Endometrial microvascular endothelial cells (primary cell): ENCODE data around the gene GPC5. TPM values are rescaled to one million over a fixed set of nuclear protein-coding genes. Genes with fewer than 3 reads are reported as not detected.

Source experiments
- in situ Hi-C: cut with HindIII; loops from 2 replicates; pipeline ENCODE4 v1.10.0; 2017; ENCODE audit warnings: low sequenced_read_pairs, low pct_unique_long_range_greater_than_20kb; ENCODE audit errors: inconsistent ontology term
- total RNA-seq: library from RNA; depleted of rRNA; stranded (reverse); fragments of >200 nt; gene quantifications from one replicate; pipeline ENCODE4 v1.2.3, GENCODE V29; 2015; ENCODE audit errors: inconsistent ontology term

Gene GPC5
- total RNA-seq, 1 donor from 2014 or later, result 0.46 TPM

DNA sequence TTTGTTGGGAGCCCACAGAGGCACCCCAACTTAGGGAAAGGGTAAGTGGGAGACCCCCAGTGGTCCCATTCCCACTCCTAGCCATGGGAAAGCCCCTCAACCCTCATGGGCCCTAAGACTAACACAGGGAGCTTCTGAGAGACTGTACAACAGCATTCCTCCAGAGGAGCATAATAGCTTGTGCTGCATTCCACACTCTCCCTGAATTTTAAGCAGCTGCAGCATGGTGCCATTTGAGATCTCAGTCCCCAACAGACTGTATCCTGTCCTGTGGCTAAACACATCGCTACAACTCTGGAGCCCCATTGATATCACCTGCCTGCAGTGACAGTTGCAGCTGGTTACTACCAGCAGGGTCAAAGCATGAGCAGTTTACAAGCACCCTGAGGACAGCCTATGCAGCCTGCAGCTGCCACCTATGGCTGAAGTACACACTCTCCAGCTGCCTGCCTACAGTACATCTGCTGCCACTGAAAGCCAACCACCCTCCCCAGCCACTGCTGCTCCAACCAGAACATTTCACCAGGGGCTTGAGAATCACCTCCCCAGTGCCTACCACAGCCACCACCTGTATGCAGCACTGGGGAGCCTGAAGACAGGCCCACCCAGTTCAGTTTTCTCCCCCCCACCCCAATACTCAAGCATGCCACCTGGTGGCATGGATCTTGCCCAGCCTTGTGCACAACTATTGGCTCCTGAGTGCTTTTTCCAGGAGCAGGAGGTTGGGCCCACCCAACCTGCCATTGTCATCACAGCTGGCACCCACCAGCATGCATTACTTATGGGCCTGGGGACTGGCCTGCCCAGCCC, 557.3 kb downstream of the GPC5 start:
- in situ Hi-C loops, result no loop called here

DNA sequence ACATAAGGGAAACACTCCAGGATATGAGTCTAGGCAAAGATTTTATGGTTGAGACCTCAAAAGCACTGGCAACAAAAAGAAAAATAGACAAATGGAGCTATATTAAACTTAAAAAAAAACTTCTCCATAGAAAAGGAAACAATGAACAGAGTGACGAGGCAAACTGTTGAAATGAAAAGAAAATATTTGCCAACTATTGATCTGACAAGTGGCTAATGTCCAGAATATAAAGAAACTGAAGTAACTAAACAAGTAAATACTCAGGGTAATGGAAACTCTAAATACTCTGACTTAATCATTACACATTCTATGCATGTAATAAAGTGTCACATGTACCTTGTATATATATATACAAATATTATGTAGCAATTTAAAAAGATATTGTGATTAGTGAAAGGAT, 562.5 kb downstream of the GPC5 start:
- in situ Hi-C loops, result no loop called here

DNA sequence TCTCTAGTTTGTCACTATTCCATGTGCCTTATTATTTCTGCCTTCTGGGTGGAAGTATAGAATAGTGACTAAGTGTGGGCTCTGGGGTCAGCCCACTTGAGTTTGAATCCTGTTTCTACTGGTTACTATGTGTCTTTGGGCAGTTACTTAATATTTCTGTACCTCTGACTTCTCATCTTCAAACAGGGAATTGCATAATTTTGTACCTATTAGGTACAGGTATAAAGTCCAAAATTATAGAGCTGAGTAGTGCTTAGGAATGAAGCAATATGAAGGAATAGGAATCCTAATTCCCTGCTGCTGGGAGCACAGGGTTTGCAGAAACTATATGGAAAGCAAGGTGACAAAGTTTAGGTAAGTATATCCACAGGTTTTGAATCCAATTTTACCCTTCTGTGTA, 564.5 kb downstream of the GPC5 start:
- in situ Hi-C loops, result no loop called here

DNA sequence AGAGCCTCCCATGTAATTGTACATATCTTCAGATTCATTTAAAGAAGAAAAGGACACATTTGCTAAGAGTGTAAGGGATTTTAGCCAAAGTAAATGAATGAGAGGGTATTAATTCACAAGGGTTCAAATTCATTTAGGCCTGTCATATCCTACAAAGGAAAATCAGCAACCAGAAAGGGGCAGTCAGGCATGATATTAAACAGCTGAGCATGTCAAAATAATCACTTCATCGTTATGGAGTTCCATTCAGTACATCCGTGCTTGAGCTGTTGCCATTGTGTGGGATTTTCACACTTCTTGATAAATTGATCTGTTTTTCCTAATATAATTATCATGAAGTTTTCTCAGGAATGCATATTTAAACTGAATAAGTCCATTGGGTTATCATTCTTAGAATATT, 567.1 kb downstream of the GPC5 start:
- in situ Hi-C loops, result no loop called here

DNA sequence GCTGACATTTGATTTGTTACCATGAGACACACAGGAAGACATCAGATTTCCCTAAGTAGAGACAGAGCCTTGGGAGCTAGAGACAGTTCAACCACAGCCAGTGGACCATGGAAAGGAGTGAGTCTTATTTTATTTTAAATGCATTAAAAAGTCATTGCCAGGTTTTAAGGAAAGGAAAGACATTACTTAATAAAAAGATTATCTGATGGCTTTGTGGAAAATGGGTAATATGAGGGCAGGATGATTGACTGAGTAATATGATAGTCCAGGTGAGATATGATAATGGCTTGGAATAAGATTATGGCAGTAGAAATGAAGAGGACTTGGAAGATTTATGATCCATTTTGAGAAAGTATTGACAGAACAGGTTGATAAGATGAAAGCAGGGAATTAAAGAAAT, 580.1 kb downstream of the GPC5 start:
- in situ Hi-C loops, result no loop called here

DNA sequence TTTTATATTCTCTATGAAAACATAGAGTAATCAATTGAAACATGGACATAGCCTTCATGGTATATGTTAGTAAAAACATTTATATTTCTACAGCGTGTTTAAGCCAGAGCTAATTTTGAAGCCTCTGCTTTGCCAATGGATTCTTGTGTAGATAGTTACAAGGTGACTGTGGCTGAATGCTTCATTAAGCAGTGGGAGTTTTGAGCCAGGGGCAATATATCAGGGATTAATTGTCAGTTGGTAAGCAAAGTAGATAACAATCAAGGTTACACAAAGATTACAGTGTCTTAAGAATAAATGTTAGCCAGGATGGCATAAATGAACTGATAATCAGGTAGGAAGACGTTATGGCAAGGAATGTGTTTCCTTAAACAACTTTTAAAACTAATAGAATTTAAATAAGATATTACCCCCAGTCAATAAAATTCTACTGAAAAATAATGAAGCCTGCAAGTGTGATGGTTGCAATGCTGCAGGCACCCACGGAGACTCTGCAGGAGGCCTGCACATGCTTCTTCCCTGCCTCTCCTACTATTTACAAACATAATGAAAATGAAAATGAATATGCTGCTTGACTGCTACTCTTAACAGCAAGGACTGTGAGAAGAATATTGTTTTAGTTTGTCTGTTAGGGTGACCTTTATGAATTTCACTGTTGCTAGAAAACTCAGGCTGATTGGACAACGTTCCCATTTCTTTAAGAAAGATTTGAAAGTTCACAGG, 588.5 kb downstream of the GPC5 start:
- in situ Hi-C loops, result no loop called here

DNA sequence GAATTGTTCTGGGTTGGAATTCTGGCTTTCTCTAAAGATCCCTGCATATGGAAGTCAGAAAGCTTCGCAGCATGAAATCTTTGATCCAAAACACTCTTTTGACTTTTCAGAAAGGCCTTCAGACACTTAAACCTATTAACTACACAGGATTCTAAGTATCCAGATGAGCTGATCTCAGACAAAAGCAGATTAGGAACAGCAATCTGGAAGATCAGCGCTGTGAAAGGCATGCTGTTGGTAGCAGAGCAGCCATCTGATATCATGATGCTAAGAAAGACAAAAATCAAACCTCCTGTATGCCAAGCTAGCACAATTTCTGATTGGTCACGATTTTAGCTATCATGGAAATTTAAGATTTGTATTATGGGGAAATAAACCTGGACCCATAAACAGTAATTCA, 589.9 kb downstream of the GPC5 start:
- in situ Hi-C loops, result no loop called here

DNA sequence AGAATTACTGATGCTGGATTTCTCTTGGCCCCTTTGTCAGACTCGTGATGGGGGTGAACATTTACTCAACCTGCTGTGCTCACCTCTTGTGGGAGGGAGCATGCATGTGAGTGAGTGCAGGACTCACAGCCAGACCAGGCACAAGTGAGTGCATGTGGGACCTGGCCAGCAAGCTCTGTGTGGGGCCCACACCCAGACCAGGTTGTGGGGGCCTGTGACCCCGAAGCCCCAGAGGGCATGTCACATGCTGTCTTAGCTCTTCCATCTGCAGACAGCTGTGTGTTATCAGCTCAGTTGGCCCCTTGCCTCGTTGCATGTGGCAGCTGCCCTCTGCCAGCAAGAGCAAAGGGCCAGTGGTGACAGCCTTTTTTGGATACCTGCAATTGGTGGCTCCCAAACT, 614.4 kb downstream of the GPC5 start:
- in situ Hi-C loops, result no loop called here

DNA sequence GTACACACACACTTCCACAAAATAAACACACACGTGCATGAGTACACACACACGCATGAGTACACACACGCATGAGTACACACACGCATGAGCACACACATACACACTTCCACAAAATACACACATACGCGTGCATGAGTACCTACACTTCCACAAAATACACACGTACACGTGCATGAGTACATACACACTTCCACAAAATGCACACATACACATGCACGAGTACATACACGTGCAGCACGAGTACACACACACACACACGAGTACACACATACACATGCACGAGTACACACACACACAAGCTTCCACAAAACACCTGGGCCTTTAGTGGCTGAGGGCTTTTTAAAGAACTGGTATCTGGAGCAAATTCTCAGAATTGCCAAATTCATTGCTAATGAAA, 619.3 kb downstream of the GPC5 start:
- in situ Hi-C loops, result no loop called here

DNA sequence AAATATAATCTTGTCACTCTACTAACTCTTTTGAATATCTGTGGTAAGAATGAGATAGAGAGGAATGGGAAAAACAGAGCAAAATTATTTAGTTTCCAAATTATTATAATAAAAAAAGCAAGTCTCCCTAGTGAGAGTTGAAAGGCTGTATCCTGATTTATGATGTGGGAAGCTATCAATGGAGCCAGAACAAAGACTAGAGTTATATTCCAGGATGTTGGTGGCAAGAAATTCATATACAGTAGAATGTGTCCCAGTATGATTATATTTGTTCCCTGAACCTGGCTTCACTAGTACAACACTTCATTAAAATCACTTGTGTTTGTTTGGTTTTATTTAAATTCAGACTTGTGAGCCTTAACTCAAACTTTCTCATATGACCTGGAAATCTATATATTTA, 630.3 kb downstream of the GPC5 start:
- in situ Hi-C loops, result no loop called here

DNA sequence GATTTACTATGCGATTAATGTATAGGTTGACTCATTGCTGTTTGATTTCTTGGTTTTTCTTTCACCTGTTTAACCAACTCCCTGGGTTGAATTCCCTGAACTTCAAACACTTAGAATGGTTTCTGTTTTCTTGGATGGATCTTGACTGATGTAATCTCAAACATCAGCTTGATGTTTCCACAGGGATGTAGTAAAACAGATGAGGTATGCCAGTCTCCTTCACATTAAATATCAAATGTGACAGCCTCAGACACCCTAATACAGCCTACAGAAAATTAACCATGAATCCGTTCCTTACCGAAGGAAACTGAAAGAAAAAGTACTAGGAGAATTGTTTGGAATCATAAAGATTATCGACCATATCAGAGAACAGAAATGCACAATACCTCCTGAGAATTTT, 631.2 kb downstream of the GPC5 start:
- in situ Hi-C loops, result no loop called here

DNA sequence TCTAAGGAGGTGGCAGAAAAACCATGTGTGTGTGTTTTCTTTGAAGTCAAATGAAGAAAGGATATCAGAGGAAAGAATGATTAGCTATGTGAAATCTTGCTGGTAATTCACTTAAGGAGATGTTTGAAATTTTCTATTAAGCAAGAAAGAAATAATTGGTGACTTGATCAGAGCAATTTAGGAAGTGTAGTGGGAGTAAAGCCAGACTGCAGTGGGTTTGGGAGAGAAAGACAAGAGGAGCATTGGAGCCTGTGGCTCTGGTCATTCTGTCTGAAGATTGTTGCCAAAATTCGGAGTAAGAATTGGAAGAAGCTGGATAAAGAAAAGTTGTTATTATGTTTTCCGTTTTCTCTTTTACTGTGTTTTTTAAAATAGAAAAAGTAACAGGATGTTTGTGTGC, 640.5 kb downstream of the GPC5 start:
- in situ Hi-C loops, result no loop called here

DNA sequence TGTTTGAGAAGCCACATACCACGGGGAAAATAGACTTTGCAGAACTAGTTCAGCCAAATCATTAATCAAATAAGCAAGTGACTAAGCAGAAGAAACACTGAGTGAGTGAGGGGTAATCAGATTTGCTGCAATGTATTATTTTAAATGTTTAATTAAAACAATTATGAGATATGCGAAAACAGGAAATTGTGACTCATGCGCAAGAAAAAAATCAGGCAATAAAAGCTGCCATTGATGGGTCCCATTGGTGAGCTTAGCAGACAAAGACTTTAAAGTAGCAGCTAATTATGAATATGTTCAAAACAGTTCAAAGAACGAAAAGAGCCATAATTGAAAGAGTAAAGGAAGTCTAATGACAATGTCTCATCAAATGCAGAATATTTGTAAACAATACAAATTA, 644.1 kb downstream of the GPC5 start:
- in situ Hi-C loops, result no loop called here

DNA sequence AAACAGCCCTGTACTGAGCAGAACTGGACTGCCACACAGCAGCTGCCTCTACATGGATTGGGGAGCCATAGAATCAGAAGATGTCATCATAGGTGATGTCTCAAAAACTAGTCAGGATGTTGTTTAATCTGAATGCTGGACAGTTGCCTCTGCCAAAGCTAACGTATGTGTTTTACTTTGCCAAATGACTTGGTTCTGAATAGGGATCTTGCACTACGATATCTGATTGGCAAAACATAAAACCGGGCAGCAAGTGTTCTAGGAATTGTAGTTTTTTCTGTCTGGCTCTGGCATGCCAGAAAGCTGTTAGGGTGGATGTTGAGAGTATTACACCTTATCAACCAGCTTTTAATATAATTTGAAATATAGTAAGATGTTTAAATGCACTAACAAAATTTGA, 645.9 kb downstream of the GPC5 start:
- in situ Hi-C loops, result no loop called here

DNA sequence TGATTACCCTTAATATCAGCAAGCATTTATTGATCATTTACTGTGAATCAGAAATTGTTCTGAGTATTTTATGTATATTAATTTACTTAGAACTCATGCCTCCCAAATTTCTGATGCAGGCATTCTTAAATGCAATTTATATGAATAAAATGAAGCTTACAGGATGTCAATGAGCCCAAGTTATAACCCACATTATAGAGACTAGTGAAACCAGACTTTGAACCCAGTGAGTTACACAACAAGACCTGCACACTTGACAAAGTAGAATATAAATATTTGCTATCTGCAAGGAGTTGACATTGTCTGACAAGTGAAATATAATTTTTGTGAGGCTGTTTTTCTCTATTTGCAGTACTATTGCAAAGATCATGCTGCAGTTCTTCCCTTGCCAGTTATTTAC, 656.0 kb downstream of the GPC5 start:
- in situ Hi-C loops, result no loop called here

DNA sequence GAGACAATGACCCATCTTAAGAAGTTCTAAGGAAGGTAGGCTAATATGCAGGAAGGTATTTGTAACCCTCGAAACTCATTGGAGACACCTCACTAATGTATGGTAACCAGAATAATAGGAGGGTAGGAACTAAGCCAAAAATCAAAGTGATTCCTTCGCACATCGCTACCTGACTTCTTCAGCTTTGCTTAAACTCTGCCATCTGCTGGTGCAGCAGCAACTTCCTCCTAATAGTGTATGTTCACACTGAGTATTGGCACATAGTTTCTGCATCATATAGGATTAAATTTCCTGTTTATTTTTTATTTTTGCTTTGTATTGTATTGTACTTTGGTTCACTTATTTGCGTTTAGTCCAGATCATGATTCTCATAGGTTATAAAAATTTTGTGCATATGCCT, 676.2 kb downstream of the GPC5 start:
- in situ Hi-C loops, result no loop called here

DNA sequence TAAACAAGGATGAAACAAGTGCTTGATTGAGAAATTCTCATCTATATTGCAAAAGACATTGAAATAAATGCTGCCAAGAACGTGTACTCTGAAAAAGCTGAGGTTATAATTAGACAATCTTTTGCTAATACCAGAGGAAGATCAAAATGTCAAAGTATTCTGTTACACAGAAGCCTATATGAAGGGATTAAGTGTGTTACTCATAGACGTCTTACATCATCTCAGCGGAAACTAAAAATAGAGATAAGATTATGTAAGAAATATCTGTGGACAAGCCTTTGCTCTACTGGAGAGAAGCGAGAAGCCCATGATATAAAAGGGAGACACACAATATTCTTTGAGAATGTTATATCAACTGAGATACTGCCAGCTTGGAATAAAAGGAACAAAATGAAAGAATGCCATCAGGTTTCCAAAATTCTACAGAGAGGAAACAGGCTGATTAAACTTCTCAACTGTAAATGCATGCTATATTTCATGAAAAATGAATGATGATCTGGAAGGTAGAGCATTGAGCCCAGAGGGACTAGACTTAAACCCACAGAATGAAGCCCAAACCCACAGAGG, 699.0 kb downstream of the GPC5 start:
- in situ Hi-C loops, result no loop called here

DNA sequence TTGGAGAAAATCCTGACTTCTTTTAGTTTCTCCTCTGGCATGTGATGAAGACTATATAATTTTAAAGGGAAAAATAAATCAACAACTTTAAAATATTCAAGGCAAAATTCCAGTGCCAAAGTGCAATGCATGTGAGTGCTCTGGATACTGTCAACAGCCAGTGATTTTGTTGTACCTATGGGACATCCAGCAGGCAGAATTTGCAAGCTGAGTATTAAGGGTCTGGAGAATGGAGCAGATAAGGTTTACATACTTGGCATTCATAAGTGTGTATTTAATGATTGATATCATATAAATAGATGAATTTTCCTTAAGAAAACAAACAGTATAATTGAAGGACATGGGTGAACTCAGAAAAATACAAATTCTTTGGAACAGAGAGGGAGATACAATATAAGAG, 703.4 kb downstream of the GPC5 start:
- in situ Hi-C loops, result no loop called here

DNA sequence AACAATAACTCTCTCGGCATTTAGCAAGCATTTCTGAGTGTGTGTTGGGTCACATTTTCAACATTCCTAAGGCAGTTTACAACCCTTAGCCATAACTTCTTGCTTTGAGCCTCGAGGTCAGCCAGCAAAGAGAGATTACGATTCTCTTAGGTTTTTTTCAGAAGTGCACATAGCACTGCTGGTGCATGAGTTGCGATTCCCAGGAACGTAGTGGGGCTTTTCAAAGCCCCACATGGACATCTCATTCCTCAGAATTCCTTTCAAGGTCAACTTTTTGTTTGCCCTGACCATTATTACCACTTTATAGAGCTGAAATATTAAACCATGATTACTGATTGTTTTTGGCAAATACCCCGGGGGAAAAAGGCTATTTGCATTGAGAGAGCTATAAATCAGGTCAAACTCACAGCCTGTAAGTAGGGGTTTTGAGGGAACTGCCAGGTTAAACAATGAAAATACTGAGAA, 705.3 kb downstream of the GPC5 start:
- in situ Hi-C loops, result no loop called here

DNA sequence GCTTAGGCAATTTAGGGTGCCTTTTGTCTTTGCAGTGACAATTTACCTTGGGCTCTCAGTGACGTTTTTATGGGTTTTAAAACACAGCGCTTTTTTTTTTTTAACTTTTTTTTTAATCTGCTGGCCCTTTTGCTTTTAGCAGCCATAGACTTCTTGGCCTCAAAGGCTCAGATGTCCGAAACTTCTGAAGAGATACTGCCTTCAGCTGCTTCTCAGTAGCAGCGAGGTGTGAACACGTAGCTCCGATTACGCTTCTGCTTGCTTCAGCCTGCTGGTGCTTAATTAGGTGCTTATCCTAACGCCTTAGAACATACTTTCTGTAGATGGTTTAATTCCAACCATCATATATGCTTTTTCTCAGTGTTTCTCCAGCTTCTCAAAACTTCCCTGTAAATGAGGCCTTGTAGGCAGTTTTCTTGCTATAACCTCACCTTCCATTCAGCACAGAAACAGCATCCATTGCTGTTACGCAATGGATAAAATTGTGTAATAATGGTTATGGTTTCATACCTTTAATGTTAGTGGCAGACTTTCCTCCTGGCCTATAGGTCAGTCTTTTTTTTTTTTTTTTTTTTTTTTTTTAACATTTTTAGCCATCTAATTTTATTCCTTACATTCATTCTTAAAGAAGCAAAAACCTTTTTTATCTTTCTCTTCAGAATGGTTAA, 723.9 kb downstream of the GPC5 start:
- in situ Hi-C loops, result no loop called here
